GM18499 (cell line): ENCODE measurements around the gene ENO2.

Experiments used
- ATAC-seq: cut with Tn5 transposase; IDR thresholded peaks from one replicate; pipeline ENCODE4 v1.9.1; 2021; ENCODE audit warnings: moderate number of reproducible peaks; ENCODE audit not compliant: insufficient read depth, unreplicated experiment

The ENO2 gene

DNA sequence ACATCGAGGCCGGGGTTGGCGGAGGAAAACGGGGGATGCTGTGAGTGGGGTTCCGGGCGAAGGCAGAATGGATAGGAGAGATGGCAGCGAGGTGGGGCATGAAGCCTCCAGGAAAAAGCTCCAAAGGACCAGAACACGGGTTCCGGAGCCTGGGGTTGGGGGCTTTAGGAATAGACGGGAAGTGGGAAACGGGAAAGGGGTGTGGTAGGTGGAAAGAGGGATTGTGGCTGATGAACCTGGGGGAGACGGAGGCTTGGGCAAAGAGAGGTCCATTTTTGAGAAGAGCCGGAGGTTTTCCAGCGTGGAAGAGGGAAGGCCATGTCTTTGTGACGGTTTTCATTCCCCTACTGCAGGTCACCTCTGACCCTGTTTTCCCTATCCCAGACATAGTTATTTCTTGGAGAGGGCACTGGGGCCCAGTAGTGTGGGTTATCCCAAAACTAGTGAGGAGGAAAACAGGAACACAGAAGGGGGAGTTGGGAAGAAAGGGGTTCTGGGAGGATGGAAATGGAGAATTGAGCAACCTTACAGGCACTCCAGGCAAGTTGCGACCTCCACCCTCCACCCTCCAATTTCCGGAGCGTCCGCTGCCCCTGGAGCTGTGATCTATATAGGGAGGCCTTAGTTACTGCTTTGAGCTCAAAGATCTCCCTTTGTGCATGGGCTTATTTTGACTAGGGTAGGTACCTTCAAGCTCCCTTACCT is 14.5 kb downstream of the ENO2 start:
- ATAC-seq = no peak

DNA sequence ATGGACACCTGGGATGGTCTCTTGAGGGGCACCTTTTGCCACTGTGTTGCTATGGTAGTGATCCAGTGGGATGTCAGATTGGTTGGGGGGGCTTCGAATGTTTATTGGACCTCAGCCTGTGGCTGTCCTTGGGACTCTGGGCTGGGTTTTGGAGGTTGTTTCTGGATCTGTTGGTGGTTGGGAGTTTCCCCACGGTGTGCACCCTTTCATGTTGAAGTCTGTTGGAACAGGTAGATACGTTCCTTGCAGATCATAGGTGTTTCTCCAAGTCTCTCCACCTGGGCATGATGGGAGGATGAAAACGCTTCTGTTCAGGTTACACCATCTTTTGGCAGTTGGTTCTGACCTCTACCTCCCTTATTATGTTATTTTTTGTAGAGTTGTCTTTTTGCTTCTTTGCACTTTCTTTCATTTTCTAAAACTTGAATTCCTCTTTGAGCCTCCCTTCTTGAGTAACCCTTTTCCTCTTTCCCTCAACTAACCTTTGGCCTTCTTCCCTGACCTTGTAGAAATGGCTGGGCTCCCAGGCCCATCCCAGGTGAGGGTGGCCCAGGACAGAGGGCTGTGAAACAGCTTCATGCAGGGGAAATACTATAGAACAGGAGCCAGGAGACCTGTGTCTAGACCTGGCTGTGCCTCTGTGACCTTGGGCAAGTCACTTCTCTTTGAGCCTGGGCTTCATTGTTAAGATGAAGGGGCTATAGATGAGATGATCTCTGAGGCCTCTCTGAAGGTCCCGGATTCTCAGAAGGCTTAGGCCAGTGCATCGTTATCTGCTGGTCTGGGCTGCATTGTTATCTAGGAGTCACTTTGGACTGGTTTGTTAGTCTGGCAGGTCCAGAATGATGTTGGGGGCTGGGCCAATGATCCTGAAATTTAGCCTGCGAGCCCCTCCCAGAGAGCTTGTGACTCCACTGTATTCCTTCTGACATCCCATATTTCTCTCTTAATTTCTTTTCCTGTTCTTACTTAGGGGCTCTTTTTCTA is 15.4 kb downstream of the ENO2 start:
- no peak for ATAC-seq

DNA sequence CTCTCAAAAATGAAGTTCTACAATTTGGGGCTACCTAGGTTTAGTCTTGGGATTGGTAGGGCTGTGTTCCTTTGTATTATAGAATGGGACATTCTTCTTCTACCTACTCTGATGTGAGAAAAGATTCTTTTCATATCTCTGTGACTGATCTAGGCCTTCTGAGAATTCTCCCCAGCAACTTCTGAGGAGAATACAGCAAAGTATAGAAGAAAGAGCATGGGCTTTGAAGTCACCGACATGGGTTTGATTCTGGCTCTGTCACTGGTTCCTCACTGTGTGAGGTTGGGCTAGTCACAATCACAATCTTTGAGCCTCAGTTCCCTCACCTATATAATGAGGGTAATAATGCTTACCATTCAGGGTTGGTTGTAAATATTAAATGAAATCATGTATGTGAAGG is 18.4 kb downstream of the ENO2 start:
- ATAC-seq = no peak

DNA sequence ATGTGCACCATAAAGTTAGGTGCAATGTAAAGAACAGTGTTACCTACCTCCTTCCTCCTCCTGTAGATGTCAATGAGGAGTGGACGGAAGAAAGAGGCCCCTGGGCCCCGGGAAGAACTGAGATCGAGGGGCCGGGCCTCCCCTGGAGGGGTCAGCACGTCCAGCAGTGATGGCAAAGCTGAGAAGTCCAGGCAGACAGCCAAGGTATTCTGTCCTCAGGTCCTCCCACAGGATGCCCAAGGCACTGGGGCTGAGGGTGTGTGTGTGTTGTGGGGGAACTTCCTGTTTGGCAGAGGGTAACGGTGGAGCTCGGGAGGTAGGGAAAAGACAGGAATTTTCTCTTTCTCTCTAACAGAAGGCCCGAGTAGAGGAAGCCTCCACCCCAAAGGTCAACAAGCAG is 19.7 kb downstream of the ENO2 start:
- ATAC-seq = no peak

DNA sequence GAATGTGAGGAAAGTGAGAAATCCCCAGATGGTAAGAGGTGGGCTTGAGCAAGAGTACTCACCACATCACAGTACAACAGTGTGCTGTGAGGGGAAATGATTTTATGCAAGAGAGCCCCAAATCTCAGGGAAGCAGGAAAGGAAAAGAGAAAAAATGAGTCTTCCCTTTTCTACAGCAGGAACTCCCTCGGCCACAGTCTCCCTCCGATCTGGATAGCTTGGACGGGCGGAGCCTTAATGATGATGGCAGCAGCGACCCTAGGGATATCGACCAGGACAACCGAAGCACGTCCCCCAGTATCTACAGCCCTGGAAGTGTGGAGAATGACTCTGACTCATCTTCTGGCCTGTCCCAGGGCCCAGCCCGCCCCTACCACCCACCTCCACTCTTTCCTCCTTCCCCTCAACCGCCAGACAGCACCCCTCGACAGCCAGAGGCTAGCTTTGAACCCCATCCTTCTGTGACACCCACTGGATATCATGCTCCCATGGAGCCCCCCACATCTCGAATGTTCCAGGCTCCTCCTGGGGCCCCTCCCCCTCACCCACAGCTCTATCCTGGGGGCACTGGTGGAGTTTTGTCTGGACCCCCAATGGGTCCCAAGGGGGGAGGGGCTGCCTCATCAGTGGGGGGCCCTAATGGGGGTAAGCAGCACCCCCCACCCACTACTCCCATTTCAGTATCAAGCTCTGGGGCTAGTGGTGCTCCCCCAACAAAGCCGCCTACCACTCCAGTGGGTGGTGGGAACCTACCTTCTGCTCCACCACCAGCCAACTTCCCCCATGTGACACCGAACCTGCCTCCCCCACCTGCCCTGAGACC is 21.2 kb downstream of the ENO2 start:
- no peak for ATAC-seq

DNA sequence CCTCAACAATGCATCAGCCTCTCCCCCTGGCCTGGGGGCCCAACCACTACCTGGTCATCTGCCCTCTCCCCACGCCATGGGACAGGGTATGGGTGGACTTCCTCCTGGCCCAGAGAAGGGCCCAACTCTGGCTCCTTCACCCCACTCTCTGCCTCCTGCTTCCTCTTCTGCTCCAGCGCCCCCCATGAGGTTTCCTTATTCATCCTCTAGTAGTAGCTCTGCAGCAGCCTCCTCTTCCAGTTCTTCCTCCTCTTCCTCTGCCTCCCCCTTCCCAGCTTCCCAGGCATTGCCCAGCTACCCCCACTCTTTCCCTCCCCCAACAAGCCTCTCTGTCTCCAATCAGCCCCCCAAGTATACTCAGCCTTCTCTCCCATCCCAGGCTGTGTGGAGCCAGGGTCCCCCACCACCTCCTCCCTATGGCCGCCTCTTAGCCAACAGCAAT is 21.8 kb downstream of the ENO2 start:
- ATAC-seq = no peak

DNA sequence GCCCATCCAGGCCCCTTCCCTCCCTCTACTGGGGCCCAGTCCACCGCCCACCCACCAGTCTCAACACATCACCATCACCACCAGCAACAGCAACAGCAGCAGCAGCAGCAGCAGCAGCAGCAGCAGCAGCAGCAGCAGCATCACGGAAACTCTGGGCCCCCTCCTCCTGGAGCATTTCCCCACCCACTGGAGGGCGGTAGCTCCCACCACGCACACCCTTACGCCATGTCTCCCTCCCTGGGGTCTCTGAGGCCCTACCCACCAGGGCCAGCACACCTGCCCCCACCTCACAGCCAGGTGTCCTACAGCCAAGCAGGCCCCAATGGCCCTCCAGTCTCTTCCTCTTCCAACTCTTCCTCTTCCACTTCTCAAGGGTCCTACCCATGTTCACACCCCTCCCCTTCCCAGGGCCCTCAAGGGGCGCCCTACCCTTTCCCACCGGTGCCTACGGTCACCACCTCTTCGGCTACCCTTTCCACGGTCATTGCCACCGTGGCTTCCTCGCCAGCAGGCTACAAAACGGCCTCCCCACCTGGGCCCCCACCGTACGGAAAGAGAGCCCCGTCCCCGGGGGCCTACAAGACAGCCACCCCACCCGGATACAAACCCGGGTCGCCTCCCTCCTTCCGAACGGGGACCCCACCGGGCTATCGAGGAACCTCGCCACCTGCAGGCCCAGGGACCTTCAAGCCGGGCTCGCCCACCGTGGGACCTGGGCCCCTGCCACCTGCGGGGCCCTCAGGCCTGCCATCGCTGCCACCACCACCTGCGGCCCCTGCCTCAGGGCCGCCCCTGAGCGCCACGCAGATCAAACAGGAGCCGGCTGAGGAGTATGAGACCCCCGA is 22.5 kb downstream of the ENO2 start:
- no peak for ATAC-seq

DNA sequence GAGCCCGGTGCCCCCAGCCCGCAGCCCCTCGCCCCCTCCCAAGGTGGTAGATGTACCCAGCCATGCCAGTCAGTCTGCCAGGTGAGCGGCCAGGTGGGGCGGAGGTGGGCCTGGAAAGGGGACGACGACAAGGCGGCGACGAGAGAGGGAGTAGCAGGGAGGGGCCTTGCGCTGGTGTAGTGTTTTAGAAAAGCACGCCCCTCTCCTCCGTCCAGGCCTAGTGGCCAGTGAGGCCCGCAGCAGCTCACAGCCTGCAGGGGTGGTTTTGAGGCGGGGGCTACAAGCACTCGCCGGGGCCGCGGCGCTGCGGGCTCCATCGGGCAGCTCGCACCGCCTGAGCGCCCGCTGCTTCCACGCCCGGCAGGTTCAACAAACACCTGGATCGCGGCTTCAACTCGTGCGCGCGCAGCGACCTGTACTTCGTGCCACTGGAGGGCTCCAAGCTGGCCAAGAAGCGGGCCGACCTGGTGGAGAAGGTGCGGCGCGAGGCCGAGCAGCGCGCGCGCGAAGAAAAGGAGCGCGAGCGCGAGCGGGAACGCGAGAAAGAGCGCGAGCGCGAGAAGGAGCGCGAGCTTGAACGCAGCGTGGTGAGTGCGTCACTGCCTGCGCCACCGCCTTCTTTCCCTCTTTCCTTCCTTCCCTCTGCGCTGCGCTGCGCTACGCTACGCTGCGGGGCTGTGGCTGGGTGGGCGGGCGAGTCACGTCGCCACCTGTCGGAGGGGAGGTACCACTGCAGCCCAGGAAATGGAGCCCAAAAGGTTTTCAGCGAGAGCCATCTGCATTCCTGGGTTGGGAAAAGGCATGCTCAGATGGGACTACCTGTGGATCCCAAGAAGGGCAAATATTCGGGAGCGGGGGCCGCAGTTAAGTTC is 23.3 kb downstream of the ENO2 start:
- peak; percentile 66 for ATAC-seq

DNA sequence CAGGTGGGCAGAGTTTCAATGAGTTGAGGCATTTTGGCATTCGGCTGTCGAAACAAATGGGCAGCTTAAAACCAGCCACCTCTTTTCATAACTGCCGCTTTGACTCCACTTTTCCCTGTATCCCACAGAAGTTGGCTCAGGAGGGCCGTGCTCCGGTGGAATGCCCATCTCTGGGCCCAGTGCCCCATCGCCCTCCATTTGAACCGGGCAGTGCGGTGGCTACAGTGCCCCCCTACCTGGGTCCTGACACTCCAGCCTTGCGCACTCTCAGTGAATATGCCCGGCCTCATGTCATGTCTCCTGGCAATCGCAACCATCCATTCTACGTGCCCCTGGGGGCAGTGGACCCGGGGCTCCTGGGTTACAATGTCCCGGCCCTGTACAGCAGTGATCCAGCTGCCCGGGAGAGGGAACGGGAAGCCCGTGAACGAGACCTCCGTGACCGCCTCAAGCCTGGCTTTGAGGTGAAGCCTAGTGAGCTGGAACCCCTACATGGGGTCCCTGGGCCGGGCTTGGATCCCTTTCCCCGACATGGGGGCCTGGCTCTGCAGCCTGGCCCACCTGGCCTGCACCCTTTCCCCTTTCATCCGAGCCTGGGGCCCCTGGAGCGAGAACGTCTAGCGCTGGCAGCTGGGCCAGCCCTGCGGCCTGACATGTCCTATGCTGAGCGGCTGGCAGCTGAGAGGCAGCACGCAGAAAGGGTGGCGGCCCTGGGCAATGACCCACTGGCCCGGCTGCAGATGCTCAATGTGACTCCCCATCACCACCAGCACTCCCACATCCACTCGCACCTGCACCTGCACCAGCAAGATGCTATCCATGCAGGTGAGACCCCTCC is 24.2 kb downstream of the ENO2 start:
- ATAC-seq = no peak

DNA sequence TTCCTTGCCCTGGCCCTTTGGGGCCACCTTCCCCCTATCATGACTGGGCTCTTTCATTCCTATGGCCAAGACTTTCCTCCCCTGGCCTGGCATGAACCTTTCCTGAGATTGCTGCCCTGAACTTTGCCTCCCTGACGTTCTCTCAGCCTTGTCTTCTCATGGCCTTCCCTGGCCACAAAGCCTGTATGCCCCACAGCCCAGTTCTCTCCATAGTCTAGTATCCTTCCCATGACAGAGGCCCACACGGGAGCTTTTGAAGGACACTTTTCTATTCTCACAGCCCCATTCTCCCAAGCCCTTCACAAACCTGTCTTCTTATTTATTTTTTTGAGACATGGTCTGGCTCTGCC is 24.8 kb downstream of the ENO2 start:
- no peak for ATAC-seq

DNA sequence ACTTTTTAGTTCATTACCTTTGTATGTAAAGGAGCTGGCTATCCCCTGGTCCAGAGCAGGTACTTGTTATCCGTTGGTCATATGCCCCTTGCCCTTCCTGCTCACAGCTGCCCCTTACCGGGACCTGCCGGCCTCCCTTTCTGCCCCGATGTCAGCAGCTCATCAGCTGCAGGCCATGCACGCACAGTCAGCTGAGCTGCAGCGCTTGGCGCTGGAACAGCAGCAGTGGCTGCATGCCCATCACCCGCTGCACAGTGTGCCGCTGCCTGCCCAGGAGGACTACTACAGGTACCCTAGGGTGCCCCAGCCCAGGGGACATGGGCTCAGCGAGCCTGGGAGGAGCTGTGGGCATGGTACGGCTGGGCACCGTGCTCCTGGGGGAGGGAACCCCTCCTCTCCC is 26.9 kb downstream of the ENO2 start:
- ATAC-seq = no peak

DNA sequence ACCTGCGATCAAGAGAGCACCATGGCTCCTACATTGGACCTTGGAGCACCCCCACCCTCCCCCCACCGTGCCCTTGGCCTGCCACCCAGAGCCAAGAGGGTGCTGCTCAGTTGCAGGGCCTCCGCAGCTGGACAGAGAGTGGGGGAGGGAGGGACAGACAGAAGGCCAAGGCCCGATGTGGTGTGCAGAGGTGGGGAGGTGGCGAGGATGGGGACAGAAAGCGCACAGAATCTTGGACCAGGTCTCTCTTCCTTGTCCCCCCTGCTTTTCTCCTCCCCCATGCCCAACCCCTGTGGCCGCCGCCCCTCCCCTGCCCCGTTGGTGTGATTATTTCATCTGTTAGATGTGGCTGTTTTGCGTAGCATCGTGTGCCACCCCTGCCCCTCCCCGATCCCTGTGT is 27.4 kb downstream of the ENO2 start:
- no peak for ATAC-seq

DNA sequence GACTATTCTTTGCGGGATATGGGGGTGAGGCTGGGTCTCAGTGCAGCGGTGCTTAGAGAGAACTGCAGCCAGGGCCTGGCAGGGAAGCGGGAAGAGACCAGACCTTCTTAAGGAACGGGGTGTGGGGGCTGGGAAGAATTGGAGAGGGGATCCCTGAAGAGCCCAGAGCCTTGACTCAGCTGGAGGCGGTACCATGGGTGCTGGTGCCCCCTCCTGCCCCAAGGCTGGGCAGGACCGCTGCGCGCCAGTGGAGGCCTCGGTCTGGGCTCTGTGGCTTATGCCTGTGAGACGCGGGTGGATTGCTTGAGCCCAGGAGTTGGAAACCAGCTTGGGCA is 27.9 kb downstream of the ENO2 start:
- ATAC-seq = no peak

DNA sequence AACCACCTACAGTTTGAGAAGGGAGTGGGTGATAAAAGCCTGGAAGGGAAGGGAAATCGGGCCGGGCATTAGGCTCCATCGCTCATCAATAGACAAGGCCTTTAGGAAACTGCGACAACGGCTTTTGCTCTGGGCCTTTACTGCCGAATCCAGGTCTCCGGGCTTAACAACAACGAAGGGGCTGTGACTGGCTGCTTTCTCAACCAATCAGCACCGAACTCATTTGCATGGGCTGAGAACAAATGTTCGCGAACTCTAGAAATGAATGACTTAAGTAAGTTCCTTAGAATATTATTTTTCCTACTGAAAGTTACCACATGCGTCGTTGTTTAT is 29.0 kb downstream of the ENO2 start:
- ATAC-seq = no peak

DNA sequence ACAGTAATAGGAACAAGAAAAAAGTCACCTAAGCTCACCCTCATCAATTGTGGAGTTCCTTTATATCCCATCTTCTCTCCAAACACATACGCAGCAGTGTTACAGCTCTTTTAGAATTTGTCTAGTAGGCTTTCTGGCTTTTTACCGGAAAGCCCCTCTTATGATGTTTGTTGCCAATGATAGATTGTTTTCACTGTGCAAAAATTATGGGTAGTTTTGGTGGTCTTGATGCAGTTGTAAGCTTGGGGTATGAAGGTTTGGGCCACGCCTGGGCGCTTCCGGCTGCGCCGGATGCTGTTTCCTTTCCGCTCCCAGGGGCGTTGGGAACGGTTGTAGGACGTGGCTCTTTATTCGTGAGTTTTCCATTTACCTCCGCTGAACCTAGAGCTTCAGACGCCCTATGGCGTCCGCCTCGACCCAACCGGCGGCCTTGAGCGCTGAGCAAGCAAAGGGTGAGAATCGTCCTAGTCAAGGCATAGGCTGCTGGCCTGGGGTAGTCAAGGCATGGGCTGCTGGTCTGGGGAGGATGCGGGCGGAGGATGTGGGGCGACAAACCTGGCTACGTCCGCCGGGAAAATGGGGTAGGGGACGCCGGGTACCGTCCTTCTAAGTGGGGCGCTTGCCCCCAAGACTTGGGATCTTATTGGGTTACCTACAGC is 29.5 kb downstream of the ENO2 start, which contains the start of the genes C12orf57 and RNU7-1:
Gene C12orf57, plus strand, starts transcription at position 301 of the 659 bp plus-strand sequence. Its CDS starts 100 bp downstream, at position 401.
Gene RNU7-1, plus strand, starts transcription at position 95 of the 659 bp plus-strand sequence.
- no peak for ATAC-seq

DNA sequence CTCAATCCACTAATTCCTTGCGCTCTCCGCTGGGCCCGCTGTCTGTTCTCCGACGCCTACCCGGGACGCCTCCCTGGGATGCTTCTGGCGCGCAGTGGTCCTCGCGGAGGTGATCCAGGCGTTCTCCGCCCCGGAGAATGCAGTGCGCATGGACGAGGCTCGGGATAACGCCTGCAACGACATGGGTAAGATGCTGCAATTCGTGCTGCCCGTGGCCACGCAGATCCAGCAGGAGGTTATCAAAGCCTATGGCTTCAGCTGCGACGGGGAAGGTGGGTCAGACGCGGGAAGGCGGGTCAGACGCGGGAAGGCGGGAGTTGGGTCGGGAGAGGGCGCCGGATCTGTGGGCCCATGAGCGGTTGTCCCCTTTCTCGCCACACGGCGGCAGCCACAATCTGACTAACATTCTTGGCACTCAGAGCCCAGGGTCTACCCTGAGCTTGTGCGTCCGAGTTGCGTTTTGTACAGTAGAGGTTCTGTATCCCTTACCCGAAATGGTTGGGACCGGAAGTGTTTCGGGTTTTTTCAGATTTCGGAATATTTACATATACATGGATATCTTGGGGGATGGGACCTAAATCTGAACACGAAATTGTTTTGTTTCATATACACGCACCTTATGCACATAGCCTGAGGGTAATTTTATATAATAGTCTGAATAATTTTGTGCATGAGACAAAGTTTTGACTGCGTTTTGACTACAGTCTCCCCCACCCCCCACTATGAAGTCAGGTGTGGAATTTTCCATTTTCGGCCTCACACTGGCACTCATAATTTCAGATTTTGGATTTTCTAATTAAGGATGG is 30.2 kb downstream of the ENO2 start:
- no peak for ATAC-seq

DNA sequence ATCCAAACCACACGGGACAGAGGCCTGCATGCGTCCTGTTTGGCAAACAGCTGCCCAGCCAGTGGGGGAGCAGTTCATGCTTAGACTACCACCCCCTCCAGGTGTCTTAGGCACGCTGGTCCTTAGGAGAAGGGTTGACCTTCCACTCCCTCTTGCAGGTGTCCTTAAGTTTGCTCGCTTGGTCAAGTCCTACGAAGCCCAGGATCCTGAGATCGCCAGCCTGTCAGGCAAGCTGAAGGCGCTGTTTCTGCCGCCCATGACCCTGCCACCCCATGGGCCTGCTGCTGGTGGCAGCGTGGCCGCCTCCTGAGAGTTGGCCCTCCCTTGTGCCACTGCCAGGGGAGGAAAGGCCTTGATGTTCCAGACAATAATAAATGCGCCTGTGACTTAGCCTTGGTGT is 31.2 kb downstream of the ENO2 start:
- ATAC-seq = no peak
